AG09309 (cell line): ENCODE data around the gene KRTAP7-1.

Experiments used
- DNase-seq: peaks from one replicate; pipeline ENCODE4 v3.0.0-alpha.2; 2010; ENCODE audit warnings: low read depth
- H3K4me3 ChIP-seq: 2 replicates; pipeline ENCODE4 v1.5.1; 2011; ENCODE audit warnings: mild to moderate bottlenecking, low read depth, low read length, moderate library complexity; ENCODE audit not compliant: control insufficient read depth
- TF ChIP-seq, protein P1 (sequence below): IDR thresholded peaks from 2 replicates; pipeline ENCODE4 v1.5.1; 2011; ENCODE audit warnings: mild to moderate bottlenecking, low read depth, low read length, inconsistent platforms; ENCODE audit not compliant: insufficient read depth, control insufficient read depth; ENCODE audit errors: missing control alignments

Gene KRTAP7-1, protein sequence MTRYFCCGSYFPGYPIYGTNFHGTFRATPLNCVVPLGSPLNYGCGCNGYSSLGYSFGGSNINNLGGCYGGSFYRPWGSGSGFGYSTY

DNA sequence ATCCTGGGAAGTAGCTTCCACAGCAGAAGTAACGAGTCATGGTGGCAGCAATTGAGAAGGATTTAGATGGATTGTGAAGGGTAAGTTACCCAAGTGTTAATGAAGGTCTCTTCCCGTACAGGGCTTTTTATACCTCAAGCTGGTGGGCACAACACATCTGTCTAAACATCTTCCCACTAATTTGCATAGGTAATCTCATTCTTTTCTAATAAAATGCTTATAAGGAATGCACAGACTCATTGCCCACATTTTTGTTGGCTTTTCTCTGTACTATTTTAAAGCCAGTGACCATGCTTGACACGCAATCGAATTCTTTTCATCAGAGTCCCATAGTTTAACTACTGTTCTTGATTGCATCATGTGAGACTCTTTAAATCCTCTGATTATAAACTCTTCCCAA lies at the start of gene KRTAP7-1:
TSS of gene KRTAP7-1 (minus strand) at position 101 of the 400 bp plus-strand sequence. CDS start at position 40, 61 bp downstream.
- DNase-seq: no peak
- no peak within 1 kb of the TSS for H3K4me3 ChIP-seq
- TF ChIP-seq, protein P1, sequence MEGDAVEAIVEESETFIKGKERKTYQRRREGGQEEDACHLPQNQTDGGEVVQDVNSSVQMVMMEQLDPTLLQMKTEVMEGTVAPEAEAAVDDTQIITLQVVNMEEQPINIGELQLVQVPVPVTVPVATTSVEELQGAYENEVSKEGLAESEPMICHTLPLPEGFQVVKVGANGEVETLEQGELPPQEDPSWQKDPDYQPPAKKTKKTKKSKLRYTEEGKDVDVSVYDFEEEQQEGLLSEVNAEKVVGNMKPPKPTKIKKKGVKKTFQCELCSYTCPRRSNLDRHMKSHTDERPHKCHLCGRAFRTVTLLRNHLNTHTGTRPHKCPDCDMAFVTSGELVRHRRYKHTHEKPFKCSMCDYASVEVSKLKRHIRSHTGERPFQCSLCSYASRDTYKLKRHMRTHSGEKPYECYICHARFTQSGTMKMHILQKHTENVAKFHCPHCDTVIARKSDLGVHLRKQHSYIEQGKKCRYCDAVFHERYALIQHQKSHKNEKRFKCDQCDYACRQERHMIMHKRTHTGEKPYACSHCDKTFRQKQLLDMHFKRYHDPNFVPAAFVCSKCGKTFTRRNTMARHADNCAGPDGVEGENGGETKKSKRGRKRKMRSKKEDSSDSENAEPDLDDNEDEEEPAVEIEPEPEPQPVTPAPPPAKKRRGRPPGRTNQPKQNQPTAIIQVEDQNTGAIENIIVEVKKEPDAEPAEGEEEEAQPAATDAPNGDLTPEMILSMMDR: no peak

DNA sequence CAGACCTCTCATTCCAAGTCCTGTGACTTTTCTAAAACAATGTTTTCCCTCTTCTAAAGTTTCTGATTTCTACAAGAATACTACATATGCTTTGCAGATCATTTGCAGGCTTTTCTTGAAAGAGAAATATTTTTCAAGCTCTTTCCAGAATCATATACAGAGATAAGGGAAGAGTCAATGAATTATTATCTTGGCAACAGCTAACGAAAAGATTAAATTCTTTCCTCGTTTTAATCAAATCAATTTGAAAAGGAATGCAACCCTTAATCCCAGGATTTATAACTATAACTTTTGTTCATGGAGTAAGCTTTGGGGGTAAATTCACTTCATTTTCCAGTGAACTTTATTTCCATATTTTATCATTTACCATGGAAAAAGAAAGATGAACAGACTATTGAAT lies 45.0 kb upstream of the KRTAP7-1 start:
- TF ChIP-seq, protein P1: no peak
- DNase-seq: no peak
- H3K4me3 ChIP-seq: no peak overlapping the region

DNA sequence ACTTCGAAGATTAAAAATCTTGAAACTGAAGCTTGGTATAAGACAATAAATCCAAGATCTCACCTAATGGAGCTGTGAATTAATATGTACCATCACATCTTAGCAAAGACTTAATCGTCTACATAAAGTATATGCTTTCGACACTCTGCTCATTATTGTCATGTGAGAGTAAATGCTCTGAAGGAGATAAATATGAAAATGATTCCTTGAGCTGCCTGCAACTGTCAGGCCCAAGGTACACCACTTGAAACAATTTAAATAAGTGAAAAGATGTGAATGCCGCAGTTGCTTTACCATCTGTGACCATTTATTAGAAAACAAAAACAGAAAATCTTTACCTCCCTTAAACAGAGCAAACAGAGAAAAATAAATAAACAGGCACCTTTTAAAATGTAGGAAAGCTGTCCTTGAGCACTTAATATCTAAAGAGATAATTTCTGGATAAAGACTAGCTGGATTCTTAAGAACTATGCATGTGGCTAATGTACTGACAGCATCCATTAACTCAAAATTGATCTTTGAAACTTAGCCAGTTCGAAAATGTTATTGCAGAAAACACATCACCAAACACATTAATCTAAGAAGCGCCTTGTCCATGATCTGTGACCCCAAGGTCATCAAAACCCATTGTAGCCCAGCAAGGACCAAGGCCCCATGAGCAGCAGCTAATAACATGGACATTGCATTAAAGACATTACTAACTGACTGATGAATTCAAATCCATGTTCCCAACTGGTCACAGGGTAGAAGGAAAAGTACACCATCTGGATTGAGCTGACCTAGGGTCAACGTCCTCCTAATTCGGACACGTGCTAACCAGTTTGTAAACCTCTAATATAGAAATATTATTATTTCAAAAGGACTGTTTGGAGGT lies 18.3 kb upstream of the KRTAP7-1 start:
- TF ChIP-seq, protein P1: no peak
- H3K4me3 ChIP-seq: no peak overlapping the region
- DNase-seq: no peak

DNA sequence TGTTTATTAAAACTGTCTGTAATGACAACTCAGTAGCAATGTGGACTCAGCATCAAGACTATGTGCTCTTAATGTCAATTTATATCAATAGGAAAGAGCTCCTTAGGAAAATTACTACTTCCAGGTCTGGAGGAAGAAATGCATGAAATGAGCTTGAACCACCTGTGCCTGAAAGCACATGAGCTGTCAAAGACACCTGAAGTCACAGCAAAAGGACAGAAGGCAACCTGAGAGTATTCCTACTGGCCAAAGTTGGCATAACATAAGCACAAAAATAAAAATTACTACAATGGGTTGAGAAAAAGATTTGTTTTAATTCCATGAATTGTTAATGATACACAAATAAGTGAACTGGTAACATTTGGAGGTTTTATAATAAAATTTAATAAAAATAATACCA lies 13.4 kb upstream of the KRTAP7-1 start:
- DNase-seq: no peak
- no peak overlapping the region for H3K4me3 ChIP-seq
- TF ChIP-seq, protein P1: no peak

DNA sequence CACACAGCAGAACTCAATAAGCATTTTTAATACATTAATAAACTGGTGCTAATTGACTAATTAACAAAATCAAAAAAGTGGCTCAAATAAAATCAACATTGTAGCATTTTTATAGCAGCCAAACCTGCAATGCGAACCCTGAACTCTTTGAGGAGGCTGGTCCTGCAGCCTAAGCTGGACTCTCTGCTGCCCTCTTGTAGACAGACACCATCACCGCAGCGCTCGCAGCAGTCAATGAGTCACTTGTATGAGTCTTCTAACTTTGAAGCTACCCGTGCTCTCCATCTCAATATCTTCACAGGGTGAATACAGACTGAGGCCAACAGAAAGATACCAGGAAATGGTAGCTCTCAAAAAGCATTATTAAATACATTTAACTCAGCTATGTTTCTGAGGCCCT lies 9.7 kb upstream of the KRTAP7-1 start:
- TF ChIP-seq, protein P1: no peak
- no peak for DNase-seq
- H3K4me3 ChIP-seq: no peak overlapping the region

DNA sequence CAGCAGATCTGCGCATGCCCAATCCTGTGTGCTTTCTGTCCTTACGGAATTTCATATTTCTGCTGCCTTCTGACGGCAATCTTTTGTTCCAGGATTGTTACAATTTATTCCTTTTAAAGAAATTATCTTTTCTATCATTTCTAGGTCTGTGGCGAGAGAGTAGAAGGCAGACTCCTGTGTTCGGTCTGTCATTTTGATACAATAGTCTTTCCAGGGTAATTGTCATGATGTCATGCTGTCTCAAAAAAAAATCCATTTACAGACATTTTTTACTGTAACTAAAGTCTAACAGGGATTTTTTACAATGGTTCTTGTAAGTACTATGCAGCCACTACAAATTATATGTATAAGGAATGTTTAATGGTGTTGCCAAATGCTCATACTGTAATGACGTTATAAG lies 9.0 kb upstream of the KRTAP7-1 start:
- TF ChIP-seq, protein P1: no peak
- DNase-seq: no peak
- no peak overlapping the region for H3K4me3 ChIP-seq
